Prostate gland (tissue), 2 donors: ENCODE results near the gene CDC42BPA. TPM values are rescaled to one million over a fixed set of nuclear protein-coding genes. Genes with fewer than 3 reads are reported as not detected.

ENCODE experiments used
- DNase-seq: peaks from one replicate; pipeline ENCODE4 v3.0.0-alpha.2; 2019; ENCODE audit warnings: low spot score
- H3K27ac ChIP-seq, 2 donors: fragments of 200-600 bp; sonication (generic); 2 replicates each; pipeline ENCODE4 v1.5.1; 2017 to 2019
- H3K27me3 ChIP-seq: fragments of 200-600 bp; sonication (generic); replicated peaks from 2 replicates; pipeline ENCODE4 v1.5.1; 2019; ENCODE audit not compliant: insufficient read depth
- H3K36me3 ChIP-seq, 2 donors: fragments of 200-600 bp; sonication (generic); 1 replicate in 1 of 2; 2 replicates in 1 of 2; pipeline versions ENCODE4 v1.5.1 to v1.8.1; 2017 to 2019
- H3K4me1 ChIP-seq: fragments of 200-600 bp; sonication (generic); replicated peaks from 2 replicates; pipeline ENCODE4 v1.5.1; 2019
- H3K4me3 ChIP-seq, 2 donors: fragments of 200-600 bp; sonication (generic); 2 replicates each; pipeline ENCODE4 v1.5.1; 2017 to 2019
- H3K9me3 ChIP-seq: fragments of 200-600 bp; sonication (generic); 2 replicates; pipeline ENCODE4 v1.5.1; 2017
- CTCF ChIP-seq, 4 experiments: fragments of 200-600 bp in 2 of 4; fragments of 450-650 bp in 2 of 4; sonication (generic) in 2 of 4; IDR thresholded peaks; 1 replicate in 3 of 4; 2 replicates in 1 of 4; pipeline ENCODE4 v1.5.1; 2016 to 2019; ENCODE audit warnings: antibody characterized with exemption in 4 of 4, mild to moderate bottlenecking in 2 of 4, moderate library complexity in 2 of 4
- POLR2A ChIP-seq: fragments of 450-650 bp; IDR thresholded peaks from one replicate; pipeline ENCODE4 v1.6.1; 2016; ENCODE audit warnings: antibody characterized with exemption, mild to moderate bottlenecking
- POLR2AphosphoS5 ChIP-seq: sonication (generic); formaldehyde crosslinking; IDR thresholded peaks from one replicate; pipeline ENCODE4 v1.6.1; 2017; ENCODE audit warnings: antibody characterized with exemption
- WGBS: methylation state at CpG from one replicate; pipeline ENCODE4 v1.1.5; 2018; 5-methylcytosine and 5-hydroxymethylcytosine counted together
- intact Hi-C: fragments of 100-400 bp; cut with DNase I; formaldehyde crosslinking; loops from one replicate; pipeline ENCODE4 v1.14.2; 2022
- total RNA-seq, 2 donors: library from RNA; depleted of rRNA; stranded (reverse); fragments of >200 nt; gene quantifications; one replicate each; pipeline ENCODE4 v1.1.0, GENCODE V29; 2016

The CDC42BPA gene
- total RNA-seq, 2 donors from 2014 or later: 31.3 to 76.9 TPM

DNA sequence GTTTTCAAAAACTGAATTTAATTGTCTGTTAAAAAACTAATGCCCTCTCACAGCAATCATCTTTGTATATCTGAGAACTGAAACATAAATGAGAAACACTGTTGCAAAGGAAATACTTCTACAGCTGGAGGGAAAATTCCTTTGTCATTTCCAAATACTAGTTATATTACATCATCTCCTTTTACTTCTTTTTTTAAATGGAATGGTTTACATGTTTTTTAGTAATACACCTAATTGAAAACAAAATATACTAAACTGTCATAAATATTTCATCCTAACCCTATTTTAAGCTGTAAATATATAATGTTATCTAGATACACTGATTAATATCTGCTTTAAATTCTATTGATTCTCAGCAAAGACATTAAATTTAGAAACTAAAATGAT lies 19.1 kb downstream of the CDC42BPA start:
- Histone ChIP-seq H3K27me3 (no peaks in the 10 kb centered on the region), H3K4me1 (no peaks in the 10 kb centered on the region), H3K27ac (no peak overlapping the region), H3K36me3 (no peaks in the 10 kb centered on the region), H3K4me3 (no peak overlapping the region), H3K9me3 (no peaks in the 10 kb centered on the region)
- intact Hi-C loops: no loop called here
- DNase-seq: no peak
- TF ChIP-seq POLR2AphosphoS5: no peak

DNA sequence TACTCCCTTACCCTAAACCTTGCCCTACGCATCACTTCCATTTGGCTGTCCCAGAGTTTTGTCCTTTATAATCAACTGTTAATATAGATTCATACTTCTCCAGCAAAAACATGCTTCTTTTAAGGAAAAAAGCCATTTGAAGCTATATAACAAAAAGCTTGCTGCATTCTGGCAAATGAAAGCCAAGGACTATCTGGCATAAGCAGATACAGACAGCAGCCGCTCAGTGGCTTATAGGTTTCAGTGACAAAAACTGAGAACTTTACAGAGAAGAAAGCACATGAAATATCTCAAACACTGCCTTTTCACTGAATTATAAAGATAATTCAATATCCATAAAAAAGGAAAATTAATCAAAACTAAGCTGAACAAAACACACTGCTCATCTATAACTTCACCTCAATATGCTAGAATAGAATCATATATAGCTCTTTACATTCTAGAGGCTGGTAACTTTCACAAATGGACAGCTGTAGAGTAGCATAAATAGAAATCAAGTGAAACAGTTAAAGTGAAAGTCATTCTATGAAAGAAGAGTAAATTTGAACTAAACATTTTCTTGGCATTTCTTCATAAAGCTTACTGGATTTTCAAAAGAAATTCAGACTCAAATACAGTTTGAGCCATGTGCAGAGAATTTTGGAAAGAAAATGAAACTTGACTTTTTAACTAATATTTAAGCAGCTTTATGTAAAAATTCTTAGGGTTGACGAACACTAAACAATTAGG lies 19.6 kb downstream of the CDC42BPA start:
- intact Hi-C loops: no loop called here
- no peaks in the 10 kb centered on the region for H3K9me3 ChIP-seq
- 72% methylated on average over 3 of the region's 3 CpGs for WGBS
- H3K4me1 ChIP-seq: no peaks in the 10 kb centered on the region
- H3K27ac ChIP-seq: no peak overlapping the region
- H3K27me3 ChIP-seq: no peaks in the 10 kb centered on the region
- no peak for DNase-seq
- H3K36me3 ChIP-seq: no peaks in the 10 kb centered on the region
- no peak overlapping the region for H3K4me3 ChIP-seq
- TF ChIP-seq POLR2AphosphoS5: no peak
- TF ChIP-seq POLR2A: no peak
- no peak for TF ChIP-seq CTCF (IDR thresholded peaks at IDR 0.05)

GRCh38 chr1:227297073-227297793 lies 21.1 kb downstream of the CDC42BPA start:
- H3K4me3 ChIP-seq: no peak overlapping the region
- no peak overlapping the region for H3K27ac ChIP-seq
- TF ChIP-seq POLR2AphosphoS5 (no peak), CTCF (IDR thresholded peaks at IDR 0.05) (no peak), POLR2A (no peak)
- H3K27me3 ChIP-seq: no peaks in the 10 kb centered on the region
- no peaks in the 10 kb centered on the region for H3K4me1 ChIP-seq
- H3K9me3 ChIP-seq: no peaks in the 10 kb centered on the region
- intact Hi-C loops: no loop called here
- H3K36me3 ChIP-seq: no peaks in the 10 kb centered on the region
- 93% methylated on average over 4 of the region's 4 CpGs for WGBS
- DNase-seq: no peak

DNA sequence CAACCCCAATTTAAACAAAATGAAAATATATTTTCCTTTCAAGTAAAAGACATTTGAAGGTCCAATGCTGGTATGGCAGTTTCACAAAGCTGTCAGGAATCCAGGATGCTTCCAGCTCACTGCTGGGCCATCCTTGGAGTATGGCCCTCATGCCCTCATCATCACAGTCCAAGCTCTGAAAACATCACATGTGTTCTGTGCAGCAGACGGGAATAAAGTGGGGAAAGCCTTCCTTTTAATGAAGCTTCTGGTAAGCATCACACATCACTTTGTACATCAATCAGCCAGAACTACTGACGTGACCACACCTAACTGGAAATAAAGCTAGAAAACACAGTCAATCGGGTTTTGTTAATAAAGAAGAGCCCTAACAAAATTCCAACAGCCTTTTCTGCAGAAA lies 22.7 kb downstream of the CDC42BPA start:
- TF ChIP-seq POLR2AphosphoS5 (no peak), POLR2A (no peak), CTCF (IDR thresholded peaks at IDR 0.05) (no peak)
- DNase-seq: no peak
- no peaks in the 10 kb centered on the region for H3K27me3 ChIP-seq
- no peaks in the 10 kb centered on the region for H3K9me3 ChIP-seq
- intact Hi-C loops: no loop called here
- WGBS: 84% methylated on average over 3 of the region's 3 CpGs
- H3K4me1 ChIP-seq: no peaks in the 10 kb centered on the region
- no peak overlapping the region for H3K27ac ChIP-seq
- H3K4me3 ChIP-seq: no peak overlapping the region
- no peaks in the 10 kb centered on the region for H3K36me3 ChIP-seq

GRCh38 chr1:227285745-227286144 lies 32.5 kb downstream of the CDC42BPA start:
- Histone ChIP-seq H3K9me3 (no peaks in the 10 kb centered on the region), H3K27ac (no peak overlapping the region), H3K36me3 (no peaks in the 10 kb centered on the region), H3K4me1 (peaks cover 3% of the 10 kb centered on the region), H3K27me3 (no peaks in the 10 kb centered on the region), H3K4me3 (no peak overlapping the region)
- no peak for DNase-seq
- WGBS: 89% methylated on average over 2 of the region's 2 CpGs
- intact Hi-C loops: no loop called here
- TF ChIP-seq POLR2AphosphoS5: no peak
- TF ChIP-seq CTCF (IDR thresholded peaks at IDR 0.05): no peak
- TF ChIP-seq POLR2A: no peak
